HL-60 (cell line): Measurements from ENCODE around the gene CDH1.
"Not testable (repeated sequence)": the region's sequence is repeated elsewhere in the genome, so short reads cannot be mapped to it uniquely, and the experiment has no call there.

ENCODE experiments used
- DNase-seq, 2 experiments: peaks; one replicate each; pipeline ENCODE4 v3.0.0-alpha.2; 2010 to 2020; ENCODE audit warnings: low read depth in 1 of 2, low spot score in 1 of 2
- H3K27ac ChIP-seq: fragments of 250-450 bp; sonication (Bioruptor Pico); replicated peaks from 2 replicates; pipeline ENCODE4 v1.5.1; 2020; ENCODE audit warnings: mild to moderate bottlenecking, moderate library complexity
- H3K27me3 ChIP-seq: fragments of 250-450 bp; sonication (Bioruptor Pico); 2 replicates; pipeline ENCODE4 v1.5.1; 2021; ENCODE audit warnings: mild to moderate bottlenecking, moderate library complexity; ENCODE audit not compliant: insufficient read depth, poor library complexity, severe bottlenecking
- H3K4me3 ChIP-seq: replicated peaks from 2 replicates; pipeline ENCODE4 v1.5.1; 2011; ENCODE audit warnings: mild to moderate bottlenecking, control low read depth, low read length; ENCODE audit not compliant: insufficient read depth
- CTCF ChIP-seq: IDR thresholded peaks from one replicate; pipeline ENCODE4 v1.5.1; 2011; ENCODE audit warnings: low read length, control low read depth, inconsistent platforms; ENCODE audit not compliant: insufficient read depth
- GABPA ChIP-seq: IDR thresholded peaks from 2 replicates; pipeline ENCODE4 v1.6.1; 2012; ENCODE audit warnings: low read depth
- POLR2AphosphoS5 ChIP-seq: IDR thresholded peaks from 2 replicates; pipeline ENCODE4 v1.6.1; 2012; ENCODE audit warnings: low read depth
- REST ChIP-seq: IDR thresholded peaks from 2 replicates; pipeline ENCODE4 v1.6.1; 2012; ENCODE audit warnings: low read depth; ENCODE audit not compliant: insufficient replicate concordance
- SPI1 ChIP-seq: IDR thresholded peaks from 2 replicates; pipeline ENCODE4 v1.6.1; 2012; ENCODE audit warnings: low read depth, mild to moderate bottlenecking, borderline replicate concordance

CDH1 gene

GRCh38 chr16:68784721-68785120, 47.6 kb downstream of the CDH1 start:
- Histone ChIP-seq H3K4me3 (no peak overlapping the region), H3K27ac (no peak overlapping the region), H3K27me3 (no peaks in the 10 kb centered on the region)
- DNase-seq = no peak
- TF ChIP-seq CTCF (no peak), GABPA (no peak), REST (no peak), SPI1 (no peak), POLR2AphosphoS5 (no peak)

GRCh38 chr16:68785715-68786114, 48.6 kb downstream of the CDH1 start:
- no peaks in the 10 kb centered on the region for H3K27me3 ChIP-seq
- H3K4me3 ChIP-seq = no peak overlapping the region
- DNase-seq = no peak
- no peak overlapping the region for H3K27ac ChIP-seq
- no peak for TF ChIP-seq REST
- TF ChIP-seq SPI1 = no peak
- no peak for TF ChIP-seq CTCF
- no peak for TF ChIP-seq GABPA
- no peak for TF ChIP-seq POLR2AphosphoS5

GRCh38 chr16:68786685-68787418, 49.8 kb downstream of the CDH1 start:
- no peak for DNase-seq
- H3K27me3 ChIP-seq = no peaks in the 10 kb centered on the region
- H3K4me3 ChIP-seq = no peak overlapping the region
- no peak for TF ChIP-seq POLR2AphosphoS5
- TF ChIP-seq CTCF = no peak
- TF ChIP-seq REST = no peak
- TF ChIP-seq GABPA = no peak
- TF ChIP-seq SPI1 = no peak
- no peak overlapping the region for H3K27ac ChIP-seq

GRCh38 chr16:68787419-68787807, 50.3 kb downstream of the CDH1 start:
- H3K4me3 ChIP-seq, H3K27ac ChIP-seq, H3K27me3 ChIP-seq, DNase-seq: not testable (repeated sequence)
